Sigmoid colon (tissue), 4 donors: Measurements from ENCODE around the gene HOMER2.

Experiments
- POLR2A ChIP-seq, 2 donors: fragments of 450-650 bp; IDR thresholded peaks; one replicate each; pipeline ENCODE4 v1.6.1; 2016; ENCODE audit warnings: antibody characterized with exemption in 2 of 2, mild to moderate bottlenecking in 2 of 2, moderate library complexity in 2 of 2
- POLR2AphosphoS5 ChIP-seq, 4 donors: sonication (generic); formaldehyde crosslinking; IDR thresholded peaks; one replicate each; pipeline ENCODE4 v1.6.1; 2017; ENCODE audit warnings: antibody characterized with exemption in 4 of 4
- TF ChIP-seq, protein P1 (sequence below), 4 experiments: fragments of 450-650 bp in 3 of 4; fragments of 200-600 bp in 1 of 4; IDR thresholded peaks; one replicate each; pipeline ENCODE4 v1.5.1; 2016 to 2019; ENCODE audit warnings: antibody characterized with exemption in 4 of 4, mild to moderate bottlenecking in 3 of 4, moderate library complexity in 2 of 4

DNA sequence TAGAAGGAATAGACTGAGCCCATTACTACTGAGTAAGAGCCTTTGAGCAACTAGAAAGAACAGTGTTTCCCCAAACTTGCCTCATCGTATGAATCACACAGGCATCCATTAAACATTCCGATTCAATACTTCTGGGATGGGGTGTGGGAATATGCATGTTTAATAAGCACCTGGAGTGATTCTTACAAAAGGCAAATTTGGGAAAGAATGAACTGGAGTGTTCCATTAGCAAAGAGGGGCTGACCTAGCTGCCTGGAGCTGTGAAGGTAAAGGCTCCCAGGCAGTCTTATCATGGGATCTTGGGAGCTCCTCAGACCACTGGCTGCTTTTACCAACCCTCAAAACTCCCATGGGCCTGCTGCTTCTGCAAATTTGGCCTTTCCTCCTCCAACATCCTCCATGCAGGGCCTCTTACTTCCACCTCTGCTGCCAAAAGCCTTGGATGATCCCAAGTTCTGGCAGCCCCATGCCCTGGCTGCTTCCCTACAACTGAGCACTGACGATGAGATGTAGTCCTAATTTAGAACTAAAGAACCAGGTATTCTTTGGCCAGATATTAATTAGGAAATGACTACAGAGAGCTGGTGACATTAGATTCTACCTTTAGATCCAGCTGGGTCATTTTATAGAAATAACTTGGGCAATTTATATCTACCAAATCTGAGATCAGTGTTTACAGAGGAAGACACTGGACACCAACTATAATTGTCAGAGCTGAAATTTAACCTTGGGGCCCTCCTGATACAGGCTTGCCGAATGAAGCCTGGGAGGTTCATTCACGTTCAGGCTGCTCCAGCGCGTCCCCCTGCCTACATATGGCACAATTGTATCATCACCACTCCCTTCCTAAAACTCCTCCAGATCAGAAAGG lies 11.2 kb upstream of the HOMER2 start:
- TF ChIP-seq, protein P1, sequence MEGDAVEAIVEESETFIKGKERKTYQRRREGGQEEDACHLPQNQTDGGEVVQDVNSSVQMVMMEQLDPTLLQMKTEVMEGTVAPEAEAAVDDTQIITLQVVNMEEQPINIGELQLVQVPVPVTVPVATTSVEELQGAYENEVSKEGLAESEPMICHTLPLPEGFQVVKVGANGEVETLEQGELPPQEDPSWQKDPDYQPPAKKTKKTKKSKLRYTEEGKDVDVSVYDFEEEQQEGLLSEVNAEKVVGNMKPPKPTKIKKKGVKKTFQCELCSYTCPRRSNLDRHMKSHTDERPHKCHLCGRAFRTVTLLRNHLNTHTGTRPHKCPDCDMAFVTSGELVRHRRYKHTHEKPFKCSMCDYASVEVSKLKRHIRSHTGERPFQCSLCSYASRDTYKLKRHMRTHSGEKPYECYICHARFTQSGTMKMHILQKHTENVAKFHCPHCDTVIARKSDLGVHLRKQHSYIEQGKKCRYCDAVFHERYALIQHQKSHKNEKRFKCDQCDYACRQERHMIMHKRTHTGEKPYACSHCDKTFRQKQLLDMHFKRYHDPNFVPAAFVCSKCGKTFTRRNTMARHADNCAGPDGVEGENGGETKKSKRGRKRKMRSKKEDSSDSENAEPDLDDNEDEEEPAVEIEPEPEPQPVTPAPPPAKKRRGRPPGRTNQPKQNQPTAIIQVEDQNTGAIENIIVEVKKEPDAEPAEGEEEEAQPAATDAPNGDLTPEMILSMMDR (IDR thresholded peaks at IDR 0.05): no peak
- TF ChIP-seq POLR2AphosphoS5 (IDR thresholded peaks at IDR 0.05): no peak
- TF ChIP-seq POLR2A (IDR thresholded peaks at IDR 0.05): no peak
